ENCODE measurements around the gene IL20RA. TPM values are rescaled to one million over a fixed set of nuclear protein-coding genes. Genes with fewer than 3 reads are reported as not detected.

The IL20RA gene
- total RNA-seq, 1 experiment from 2014 or later, result 3.1 TPM

- no peak for DNase-seq
- H3K27me3 Mint-ChIP-seq (ENCODE audit: unreplicated experiment), result no peaks in the 10 kb centered on the region
- peaks cover 9% of the 10 kb centered on the region for H3K36me3 Mint-ChIP-seq (ENCODE audit: insufficient read depth, unreplicated experiment)
- H3K27ac Mint-ChIP-seq (ENCODE audit: unreplicated experiment), result no peak overlapping the region
- BruUV-seq (replicated peaks), result no TSS peak
- no peak overlapping the region for H3K4me3 Mint-ChIP-seq (ENCODE audit: low read depth, unreplicated experiment)
- H3K4me1 Mint-ChIP-seq (ENCODE audit: low read depth, unreplicated experiment), result peaks cover 9% of the 10 kb centered on the region
- CTCF ChIA-PET, result no interaction called here
- no peaks in the 10 kb centered on the region for H3K9me3 Mint-ChIP-seq (ENCODE audit: low read depth, unreplicated experiment)
- intact Hi-C loops (cut with micrococcal nuclease; ENCODE audit: unreplicated experiment), result no loop called here
- no peak for TF ChIP-seq CTCF (IDR thresholded peaks at IDR 0.05; ENCODE audit: unreplicated experiment)
Measured at GRCh38 chr6:136985502-136985901, 59.3 kb downstream of the IL20RA start.

GRCh38 chr6:136984578-136984977 is 60.2 kb downstream of the IL20RA start:
- CTCF ChIA-PET, result no interaction called here
- intact Hi-C loops (cut with micrococcal nuclease; ENCODE audit: unreplicated experiment), result no loop called here
- TF ChIP-seq CTCF (IDR thresholded peaks at IDR 0.05; ENCODE audit: unreplicated experiment), result no peak
- Mint-ChIP-seq H3K27ac (ENCODE audit: unreplicated experiment) (no peak overlapping the region), H3K27me3 (ENCODE audit: unreplicated experiment) (no peaks in the 10 kb centered on the region), H3K4me1 (ENCODE audit: low read depth, unreplicated experiment) (peaks cover 9% of the 10 kb centered on the region), H3K36me3 (ENCODE audit: insufficient read depth, unreplicated experiment) (peaks cover 3% of the 10 kb centered on the region), H3K9me3 (ENCODE audit: low read depth, unreplicated experiment) (no peaks in the 10 kb centered on the region), H3K4me3 (ENCODE audit: low read depth, unreplicated experiment) (no peak overlapping the region)
- BruUV-seq (replicated peaks), result no TSS peak
- DNase-seq, result no peak

GRCh38 chr6:136983687-136984086 is 61.1 kb downstream of the IL20RA start:
- Mint-ChIP-seq H3K27me3 (ENCODE audit: unreplicated experiment) (no peaks in the 10 kb centered on the region), H3K27ac (ENCODE audit: unreplicated experiment) (no peak overlapping the region), H3K4me3 (ENCODE audit: low read depth, unreplicated experiment) (no peak overlapping the region), H3K9me3 (ENCODE audit: low read depth, unreplicated experiment) (no peaks in the 10 kb centered on the region), H3K36me3 (ENCODE audit: insufficient read depth, unreplicated experiment) (no peaks in the 10 kb centered on the region), H3K4me1 (ENCODE audit: low read depth, unreplicated experiment) (peaks cover 9% of the 10 kb centered on the region)
- DNase-seq, result no peak
- TF ChIP-seq CTCF (IDR thresholded peaks at IDR 0.05; ENCODE audit: unreplicated experiment), result no peak
- intact Hi-C loops (cut with micrococcal nuclease; ENCODE audit: unreplicated experiment), result no loop called here
- BruUV-seq (replicated peaks), result no TSS peak
- CTCF ChIA-PET, result interaction anchor here (0.6 kb wide), 1 partner anchor 34 kb away, joined by 4 read pairs; no protein-coding TSS in a partner anchor

- H3K27me3 Mint-ChIP-seq (ENCODE audit: unreplicated experiment), result no peaks in the 10 kb centered on the region
- H3K9me3 Mint-ChIP-seq (ENCODE audit: low read depth, unreplicated experiment), result no peaks in the 10 kb centered on the region
- DNase-seq, result no peak
- no peak overlapping the region for H3K27ac Mint-ChIP-seq (ENCODE audit: unreplicated experiment)
- CTCF ChIA-PET, result interaction anchor here (0.6 kb wide), 1 partner anchor 35 kb away, joined by 4 read pairs; no protein-coding TSS in a partner anchor
- BruUV-seq (replicated peaks), result no TSS peak
- H3K4me3 Mint-ChIP-seq (ENCODE audit: low read depth, unreplicated experiment), result no peak overlapping the region
- peaks cover 7% of the 10 kb centered on the region for H3K4me1 Mint-ChIP-seq (ENCODE audit: low read depth, unreplicated experiment)
- no peaks in the 10 kb centered on the region for H3K36me3 Mint-ChIP-seq (ENCODE audit: insufficient read depth, unreplicated experiment)
- intact Hi-C loops (cut with micrococcal nuclease; ENCODE audit: unreplicated experiment), result no loop called here
- TF ChIP-seq CTCF (IDR thresholded peaks at IDR 0.05; ENCODE audit: unreplicated experiment), result no peak
Measured at GRCh38 chr6:136982928-136983327, 61.8 kb downstream of the IL20RA start.
